OCI-LY3 (cell line): Measurements from ENCODE around the gene FFAR2.

Experiments
- H2AFZ ChIP-seq: fragments of 200-600, 300-600 bp; shearing (Covaris generic); 2 replicates; pipeline ENCODE4 v1.6.0; 2014; ENCODE audit warnings: antibody characterized with exemption, low read depth, low read length
- H3K27ac ChIP-seq: fragments of 200-600, 300-600 bp; sonication (generic); 2 replicates; pipeline ENCODE4 v1.5.1; 2014; ENCODE audit warnings: mild to moderate bottlenecking, low read length, moderate library complexity, mixed read lengths
- H3K27me3 ChIP-seq: fragments of 200-600, 300-600 bp; sonication (generic); 2 replicates; pipeline ENCODE4 v1.6.1; 2014; ENCODE audit warnings: low read depth, low read length, mixed read lengths
- H3K36me3 ChIP-seq: fragments of 200-600, 300-600 bp; sonication (generic); replicated peaks from 2 replicates; pipeline ENCODE3; 2014; ENCODE audit warnings: low read depth, low read length, mixed read lengths
- H3K4me1 ChIP-seq: fragments of 300-600, 200-600 bp; sonication (generic); 2 replicates; pipeline ENCODE4 v1.6.1; 2014; ENCODE audit warnings: low read length, mixed read lengths
- H3K4me2 ChIP-seq: fragments of 200-600, 300-600 bp; sonication (generic); 2 replicates; pipeline ENCODE4 v1.6.1; 2014; ENCODE audit warnings: low read length, mixed read lengths
- H3K4me3 ChIP-seq: fragments of 300-600, 200-600 bp; sonication (generic); 2 replicates; pipeline ENCODE4 v1.5.1; 2014; ENCODE audit warnings: antibody characterized with exemption, mild to moderate bottlenecking, low read length, moderate library complexity
- H3K79me2 ChIP-seq: fragments of 300-600, 200-600 bp; shearing (Covaris generic); 2 replicates; pipeline ENCODE4 v1.6.1; 2014; ENCODE audit warnings: mild to moderate bottlenecking, low read length, mixed read lengths
- H3K9ac ChIP-seq: fragments of 300-600, 200-600 bp; shearing (Covaris generic); 2 replicates; pipeline ENCODE4 v1.6.0; 2014; ENCODE audit warnings: mild to moderate bottlenecking, low read length, moderate library complexity
- H3K9me3 ChIP-seq: fragments of 200-600, 300-600 bp; shearing (Covaris generic); 2 replicates; pipeline ENCODE4 v1.6.1; 2014; ENCODE audit warnings: low read length, mixed read lengths; ENCODE audit not compliant: insufficient read depth
- H4K20me1 ChIP-seq: fragments of 200-600, 300-600 bp; sonication (generic); 2 replicates; pipeline ENCODE4 v1.6.1; 2016; ENCODE audit warnings: low read length, mixed read lengths; ENCODE audit not compliant: insufficient read depth
- EZH2phosphoT487 ChIP-seq: fragments of 200-600 bp; shearing (Covaris generic); IDR thresholded peaks from 2 replicates; pipeline ENCODE4 v1.6.1; 2018; ENCODE audit warnings: antibody characterized with exemption, mixed run types, low read depth
- TF ChIP-seq, protein P1 (sequence below): fragments of 200-600, 300-600 bp; sonication (generic); IDR thresholded peaks from 2 replicates; pipeline ENCODE4 v1.5.1; 2014; ENCODE audit warnings: antibody characterized with exemption, low read length, low read depth

FFAR2 gene

DNA sequence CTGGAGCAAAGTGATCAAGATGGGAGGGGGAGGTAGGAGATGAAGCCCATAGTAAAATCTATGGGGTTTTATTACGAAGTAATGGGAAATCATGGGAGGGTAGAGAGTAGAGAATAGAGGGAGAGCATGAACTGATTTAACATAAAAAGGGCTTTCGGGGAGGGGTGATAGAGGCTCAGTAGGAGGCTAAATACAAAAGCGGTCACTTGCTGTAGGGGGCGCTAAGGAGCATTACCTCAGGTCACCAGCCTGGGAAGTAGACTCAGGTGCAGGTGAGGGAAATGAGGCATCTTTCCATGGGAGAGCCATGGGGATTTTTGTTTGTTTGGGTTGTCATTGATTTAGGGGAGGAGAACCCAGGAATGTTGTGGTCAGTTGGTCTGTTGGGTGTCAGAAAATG is 28.1 kb downstream of the FFAR2 start:
- H3K4me1 ChIP-seq, result no peaks in the 10 kb centered on the region
- no peak overlapping the region for H3K9ac ChIP-seq
- no peaks in the 10 kb centered on the region for H4K20me1 ChIP-seq

DNA sequence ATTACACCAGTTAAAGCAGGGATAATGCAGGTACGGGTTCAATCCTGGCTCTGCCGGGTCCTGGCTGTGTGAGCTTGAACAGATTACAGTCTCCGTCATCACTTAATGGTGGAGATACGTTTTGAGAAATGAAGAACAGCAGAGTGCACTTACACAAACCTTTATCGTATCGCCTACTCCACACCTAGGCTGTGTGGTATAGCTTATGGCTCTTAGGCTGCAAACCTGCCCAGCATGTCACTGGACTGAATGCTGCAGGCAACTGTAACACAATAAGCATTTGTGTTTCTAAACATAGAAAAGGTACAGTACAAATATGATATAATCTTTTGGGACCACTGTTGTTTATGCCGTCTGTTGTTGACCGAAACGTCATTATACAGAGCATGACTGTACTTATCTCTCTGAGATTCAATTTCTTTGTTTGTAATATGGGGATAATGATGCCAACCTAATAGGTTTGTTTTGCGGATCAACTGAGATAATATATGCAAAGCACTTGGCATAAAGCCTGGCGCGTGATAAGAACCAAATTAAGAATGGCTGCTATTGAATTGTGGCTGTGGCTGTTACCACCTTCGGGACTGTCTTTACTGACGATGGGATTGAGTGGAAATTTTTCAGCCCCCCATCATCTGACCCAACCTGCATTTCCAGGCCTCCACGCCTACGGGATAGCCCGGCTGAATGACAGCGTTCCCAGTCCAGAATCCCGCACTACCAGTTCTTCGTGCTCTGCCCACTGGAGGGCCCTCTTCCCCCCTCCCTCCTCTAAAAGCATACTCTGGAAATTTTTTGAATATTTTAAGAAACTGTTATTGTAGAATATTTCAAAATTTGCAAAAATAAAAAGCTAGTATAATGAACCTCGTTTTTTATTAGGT is 31.0 kb downstream of the FFAR2 start:
- TF ChIP-seq, protein P1, sequence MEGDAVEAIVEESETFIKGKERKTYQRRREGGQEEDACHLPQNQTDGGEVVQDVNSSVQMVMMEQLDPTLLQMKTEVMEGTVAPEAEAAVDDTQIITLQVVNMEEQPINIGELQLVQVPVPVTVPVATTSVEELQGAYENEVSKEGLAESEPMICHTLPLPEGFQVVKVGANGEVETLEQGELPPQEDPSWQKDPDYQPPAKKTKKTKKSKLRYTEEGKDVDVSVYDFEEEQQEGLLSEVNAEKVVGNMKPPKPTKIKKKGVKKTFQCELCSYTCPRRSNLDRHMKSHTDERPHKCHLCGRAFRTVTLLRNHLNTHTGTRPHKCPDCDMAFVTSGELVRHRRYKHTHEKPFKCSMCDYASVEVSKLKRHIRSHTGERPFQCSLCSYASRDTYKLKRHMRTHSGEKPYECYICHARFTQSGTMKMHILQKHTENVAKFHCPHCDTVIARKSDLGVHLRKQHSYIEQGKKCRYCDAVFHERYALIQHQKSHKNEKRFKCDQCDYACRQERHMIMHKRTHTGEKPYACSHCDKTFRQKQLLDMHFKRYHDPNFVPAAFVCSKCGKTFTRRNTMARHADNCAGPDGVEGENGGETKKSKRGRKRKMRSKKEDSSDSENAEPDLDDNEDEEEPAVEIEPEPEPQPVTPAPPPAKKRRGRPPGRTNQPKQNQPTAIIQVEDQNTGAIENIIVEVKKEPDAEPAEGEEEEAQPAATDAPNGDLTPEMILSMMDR, result no peak
- TF ChIP-seq EZH2phosphoT487, result no peak
- H3K9me3 ChIP-seq, result no peaks in the 10 kb centered on the region
- H3K27me3 ChIP-seq, result peaks cover 23% of the 10 kb centered on the region
- no peak overlapping the region for H3K9ac ChIP-seq
- peaks cover under 1% of the 10 kb centered on the region for H3K4me1 ChIP-seq
- no peaks in the 10 kb centered on the region for H3K79me2 ChIP-seq
- no peaks in the 10 kb centered on the region for H3K36me3 ChIP-seq
- H3K4me3 ChIP-seq, result no peak overlapping the region
- no peak overlapping the region for H3K27ac ChIP-seq
- H2AFZ ChIP-seq, result no peak overlapping the region
- H3K4me2 ChIP-seq, result no peak overlapping the region
- H4K20me1 ChIP-seq, result no peaks in the 10 kb centered on the region

More for the DNA sequence above, 28.1 kb downstream of the FFAR2 start:
- no peak overlapping the region for H2AFZ ChIP-seq
- H3K36me3 ChIP-seq, result no peaks in the 10 kb centered on the region
- TF ChIP-seq EZH2phosphoT487, result no peak
- TF ChIP-seq, protein P1, result peak; percentile 57
- H3K4me2 ChIP-seq, result no peak overlapping the region
- no peak overlapping the region for H3K27ac ChIP-seq
- peaks cover 18% of the 10 kb centered on the region for H3K27me3 ChIP-seq
- H3K4me3 ChIP-seq, result no peak overlapping the region
- H3K79me2 ChIP-seq, result no peaks in the 10 kb centered on the region
- H3K9me3 ChIP-seq, result no peaks in the 10 kb centered on the region

- Histone ChIP-seq H3K27ac (no peak overlapping the region), H4K20me1 (no peaks in the 10 kb centered on the region), H3K9ac (no peak overlapping the region), H3K79me2 (no peaks in the 10 kb centered on the region), H3K4me2 (no peak overlapping the region), H3K4me1 (peaks cover 12% of the 10 kb centered on the region), H2AFZ (no peak overlapping the region), H3K9me3 (no peaks in the 10 kb centered on the region), H3K4me3 (no peak overlapping the region), H3K36me3 (no peaks in the 10 kb centered on the region), H3K27me3 (peaks cover 40% of the 10 kb centered on the region)
- no peak for TF ChIP-seq EZH2phosphoT487
- TF ChIP-seq, protein P1, result no peak
Measured at GRCh38 chr19:35483089-35483488, 35.0 kb downstream of the FFAR2 start.

GRCh38 chr19:35484252-35485036 is 36.4 kb downstream of the FFAR2 start:
- Histone ChIP-seq H3K36me3 (no peaks in the 10 kb centered on the region), H3K4me1 (peaks cover 12% of the 10 kb centered on the region), H3K27me3 (peaks cover 44% of the 10 kb centered on the region), H3K27ac (no peak overlapping the region), H3K9ac (no peak overlapping the region), H3K79me2 (no peaks in the 10 kb centered on the region), H3K4me3 (peak overlapping the region; percentile 43), H2AFZ (peak overlapping the region; percentile 78), H3K4me2 (peak overlapping the region; percentile 64), H4K20me1 (no peaks in the 10 kb centered on the region), H3K9me3 (no peaks in the 10 kb centered on the region)
- TF ChIP-seq, protein P1, result no peak
- TF ChIP-seq EZH2phosphoT487, result no peak
